Body of pancreas (tissue), 4 donors: ENCODE data around the gene SPPL2C.

Experiments used
- CTCF ChIP-seq, 7 experiments: fragments of 450-650 bp in 4 of 7; fragments of 200-600 bp in 3 of 7; sonication (generic) in 3 of 7; IDR thresholded peaks; one replicate each; pipeline ENCODE4 v1.5.1; 2016 to 2019; ENCODE audit warnings: antibody characterized with exemption in 7 of 7
- POLR2A ChIP-seq, 3 donors: fragments of 450-650 bp; IDR thresholded peaks; one replicate each; pipeline ENCODE4 v1.6.1; 2016; ENCODE audit warnings: antibody characterized with exemption in 3 of 3, mild to moderate bottlenecking in 2 of 3

GRCh38 chr17:45828171-45828570 lies 16.5 kb upstream of the SPPL2C start:
- TF ChIP-seq POLR2A (IDR thresholded peaks at IDR 0.05) = no peak
- no peak for TF ChIP-seq CTCF (IDR thresholded peaks at IDR 0.05)
